Measurements from ENCODE around the gene HK3.

The HK3 gene

DNA sequence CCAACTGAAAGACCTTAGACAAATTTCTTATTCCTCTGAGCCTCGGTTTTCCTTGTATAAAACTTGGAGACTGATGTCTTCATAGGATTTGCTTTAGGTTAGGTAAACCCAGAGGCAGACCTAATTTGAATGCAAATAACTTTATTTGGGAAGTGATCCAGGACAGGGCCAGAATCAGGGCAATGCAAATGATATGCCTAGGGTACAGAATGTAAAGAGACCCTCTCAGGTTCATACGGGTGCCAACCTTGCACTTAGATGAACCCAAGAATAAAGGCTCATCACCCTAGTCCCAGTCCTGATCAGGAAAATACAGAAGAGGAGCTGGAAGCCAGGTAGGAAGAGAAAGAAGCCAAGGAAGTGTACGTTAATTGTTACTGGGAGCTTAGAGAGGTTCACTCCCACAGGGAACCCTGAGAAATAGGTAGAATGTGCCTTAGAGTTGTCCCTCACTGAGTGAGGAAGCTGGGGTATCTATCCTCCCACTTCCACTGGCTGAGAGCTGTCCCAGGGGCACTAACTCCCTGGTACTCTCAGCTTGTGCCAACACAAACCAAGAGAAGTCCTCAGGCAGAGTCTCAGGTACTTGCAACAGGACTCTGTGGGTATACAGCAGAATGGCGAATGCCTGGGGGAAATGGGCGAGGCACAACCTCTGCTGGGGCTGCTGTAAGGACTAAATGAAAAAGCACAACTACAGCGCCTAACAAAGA is 3.1 kb upstream of the HK3 start:
- DNase-seq, result no peak

DNA sequence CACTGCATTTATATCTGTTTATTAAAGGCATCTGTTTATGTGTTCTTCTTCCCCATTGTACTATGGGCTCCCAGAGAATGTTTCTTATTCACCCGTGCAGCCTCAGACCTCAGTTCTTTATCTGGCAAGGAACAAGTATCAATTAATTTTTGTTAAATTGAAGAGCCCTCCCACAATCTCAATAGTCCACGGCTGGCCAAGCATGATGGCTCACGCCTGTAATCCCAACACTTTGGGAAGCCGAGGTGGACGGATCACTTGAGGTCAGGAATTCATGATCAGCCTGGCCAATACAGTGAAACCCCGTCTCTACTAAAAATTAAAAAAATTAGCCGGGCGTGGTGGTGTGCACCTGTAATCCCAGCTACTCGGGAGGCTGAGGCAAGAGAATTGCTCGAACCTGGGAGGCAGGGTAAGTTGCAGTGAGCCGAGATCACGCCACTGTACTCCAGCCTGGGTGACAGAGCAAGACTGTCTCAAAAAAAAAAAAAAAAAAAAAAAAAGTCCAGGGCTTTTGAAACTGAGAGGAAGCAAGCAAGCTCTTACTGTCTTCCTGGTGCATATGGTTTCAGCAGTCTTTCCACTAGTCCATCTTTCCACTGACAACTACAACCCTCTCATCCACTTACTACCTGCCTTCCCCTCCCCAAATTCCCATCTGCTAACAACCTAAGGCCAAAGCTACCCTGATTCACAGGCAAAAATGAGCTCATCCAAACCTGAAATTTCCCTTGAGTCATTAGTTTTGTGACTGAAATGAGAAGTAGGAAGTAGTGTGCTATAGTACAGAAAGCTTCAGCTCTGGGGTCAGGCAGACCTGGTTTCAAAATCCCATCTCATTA is 2.3 kb upstream of the HK3 start:
- no peak for DNase-seq

DNA sequence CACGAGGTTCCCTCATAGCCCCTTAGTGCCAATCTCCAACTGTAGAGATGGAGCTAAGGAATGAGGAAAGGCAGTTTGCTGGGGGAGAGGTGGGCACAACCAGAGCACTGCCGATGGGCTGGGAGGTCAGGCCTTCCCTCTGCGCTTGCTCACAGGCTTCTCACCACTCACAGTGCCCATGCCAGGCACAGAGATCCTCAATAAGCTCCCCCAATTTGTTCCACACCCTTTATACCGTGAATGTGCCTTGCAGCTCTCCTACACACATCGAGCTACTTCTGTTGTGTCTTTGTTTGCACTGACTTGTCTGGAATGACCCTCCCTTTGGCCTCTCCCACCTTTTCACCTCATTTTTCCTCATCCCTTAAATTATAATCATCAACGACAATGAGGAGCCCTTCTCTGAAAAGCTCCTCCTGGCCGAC is 1.6 kb upstream of the HK3 start:
- DNase-seq, result no peak

DNA sequence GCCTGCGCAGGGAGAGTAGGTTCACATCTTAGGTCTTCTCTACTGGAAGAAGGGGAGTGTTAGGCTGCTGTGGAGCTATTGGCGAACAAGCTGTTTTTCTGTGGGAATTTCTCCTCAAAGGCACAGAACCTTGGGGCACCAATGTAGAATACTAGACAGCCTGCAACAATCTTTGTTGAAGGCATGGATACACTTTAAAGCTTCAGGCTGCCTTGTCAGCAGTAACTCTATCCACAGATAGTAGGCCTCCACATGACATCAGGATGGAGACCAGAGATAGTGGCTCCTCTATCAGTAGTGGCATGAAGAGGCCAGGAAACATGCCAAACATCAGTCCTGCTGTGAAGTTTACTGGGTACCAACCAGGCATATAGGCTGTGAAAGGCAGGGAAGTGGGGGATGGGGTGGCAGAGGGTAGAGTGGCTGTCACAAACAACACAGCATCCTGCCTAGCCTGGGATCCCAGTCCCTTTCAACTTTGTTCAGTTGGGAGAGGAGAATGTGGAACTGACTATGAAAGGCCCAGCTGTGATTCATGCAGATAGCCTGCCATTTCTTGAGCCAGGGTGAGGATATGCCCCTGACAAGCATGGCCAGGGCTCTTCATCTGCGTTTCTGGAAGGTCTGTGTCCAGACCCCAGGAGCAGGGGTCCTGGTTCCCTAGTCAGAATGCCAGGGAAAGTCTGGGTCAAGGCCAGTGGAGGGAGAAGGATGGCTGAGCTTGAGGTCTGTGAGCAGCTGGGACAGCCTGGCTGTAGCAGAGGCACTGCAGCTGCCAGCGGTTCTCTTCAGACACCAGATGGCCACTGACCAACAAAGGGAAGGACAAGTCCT is 1.0 kb upstream of the HK3 start:
- DNase-seq, result no peak

DNA sequence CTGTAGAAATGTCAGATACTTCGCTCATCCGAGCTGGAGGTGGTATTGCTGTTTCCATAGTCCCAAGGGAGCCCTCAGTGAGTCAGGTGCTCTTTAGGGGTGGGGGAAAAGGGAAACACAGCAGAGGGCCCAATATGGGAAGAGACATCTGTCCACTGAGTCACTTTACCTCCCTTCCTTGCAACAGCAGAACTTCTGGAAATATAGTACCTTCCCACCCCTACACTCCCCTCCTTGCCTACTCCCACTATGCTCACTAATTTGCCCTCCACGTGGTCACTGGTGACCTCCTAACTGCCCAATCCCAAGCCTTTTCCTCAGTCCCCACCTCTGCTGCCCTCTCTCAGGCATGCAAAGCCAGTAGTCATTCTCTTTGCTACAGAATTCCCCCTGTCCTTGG is 1.9 kb downstream of the HK3 start:
- no peak for DNase-seq

DNA sequence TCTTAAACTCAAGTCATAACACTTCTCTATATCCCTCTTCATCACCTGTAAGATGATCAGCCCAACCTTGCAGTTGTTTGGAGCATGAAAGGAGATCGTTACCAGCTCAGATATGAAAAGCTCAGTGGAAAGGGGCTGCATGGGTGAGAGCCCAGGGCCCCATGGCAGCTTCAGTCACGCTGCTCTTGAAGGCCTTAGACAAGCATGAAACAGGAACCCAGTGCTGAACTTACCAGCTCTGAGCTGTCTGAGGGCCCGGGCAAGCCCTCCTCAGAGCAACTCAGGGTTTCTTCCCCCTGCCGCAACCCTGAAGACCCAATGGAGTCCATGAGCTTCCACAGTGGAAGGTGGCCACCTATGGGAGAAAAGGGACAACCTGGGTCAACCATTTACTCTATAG is 3.3 kb downstream of the HK3 start:
- no peak for DNase-seq

DNA sequence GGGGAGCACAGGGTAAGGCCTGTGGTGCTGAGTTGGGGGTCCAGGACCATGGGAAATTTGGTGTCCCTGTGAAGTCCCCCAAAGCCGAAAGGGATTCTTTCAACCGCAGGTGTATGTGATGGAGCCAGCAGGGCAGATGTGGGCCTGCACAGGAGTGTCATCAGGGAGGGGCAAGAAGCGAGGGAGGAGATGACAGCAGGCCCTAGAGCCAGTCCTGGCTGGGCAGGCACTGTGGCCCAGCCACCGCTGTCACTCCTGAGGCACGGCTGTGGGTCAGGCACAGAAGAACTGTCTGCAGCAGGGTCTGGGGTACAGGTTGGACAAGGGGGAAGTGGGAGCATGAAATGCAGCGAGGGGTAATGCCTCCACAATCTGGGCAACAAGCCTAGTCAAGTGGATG is 4.8 kb downstream of the HK3 start:
- no peak for DNase-seq

DNA sequence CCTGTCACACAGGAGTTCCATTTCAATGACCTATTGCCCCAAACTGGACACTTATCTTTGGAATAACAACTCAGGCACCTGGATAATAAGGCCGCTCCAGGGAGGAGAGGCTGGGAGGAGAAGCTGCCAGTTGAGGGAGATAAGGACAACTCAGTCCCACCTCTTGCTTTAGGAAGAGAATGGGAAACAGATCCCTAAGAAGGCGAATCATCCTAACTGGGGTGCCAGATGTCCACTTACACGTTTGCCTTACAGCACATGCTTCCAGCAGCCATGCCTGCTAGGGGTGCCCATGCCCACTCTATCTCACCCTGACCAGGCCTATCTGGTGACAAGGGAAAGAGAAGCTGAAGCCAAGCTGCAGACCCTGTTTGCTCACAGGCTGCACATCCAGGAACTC is 6.5 kb downstream of the HK3 start:
- DNase-seq, result no peak

DNA sequence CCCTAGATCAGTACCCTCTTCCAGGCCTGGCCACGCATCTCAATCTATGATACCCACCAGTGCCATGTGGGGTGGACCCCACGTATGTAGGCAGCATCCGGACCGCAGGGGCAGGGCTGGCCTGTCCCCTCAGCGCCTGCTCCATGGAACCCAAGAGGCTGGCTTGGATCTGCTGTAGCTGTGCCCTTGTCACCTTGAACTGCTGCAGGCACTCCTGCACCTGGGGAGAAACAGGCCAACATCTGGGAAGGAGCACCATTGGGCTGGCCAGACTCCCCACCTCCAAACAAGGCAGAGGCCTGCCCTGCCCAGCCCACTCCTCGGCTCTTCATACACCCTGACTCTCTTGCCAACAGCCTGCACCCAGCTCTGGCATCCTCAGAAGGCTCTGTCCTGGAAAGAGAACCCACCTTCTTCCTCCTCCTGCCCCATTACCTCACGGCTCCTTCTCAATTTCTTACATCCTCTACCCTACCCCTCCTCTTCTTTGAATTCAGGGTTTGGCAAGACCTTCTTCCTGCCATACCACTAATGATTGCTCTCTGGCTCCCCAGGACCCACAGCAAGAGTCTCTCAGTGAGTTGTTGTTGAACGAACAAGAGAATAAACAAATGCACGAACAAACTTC is 7.7 kb downstream of the HK3 start:
- no peak for DNase-seq

DNA sequence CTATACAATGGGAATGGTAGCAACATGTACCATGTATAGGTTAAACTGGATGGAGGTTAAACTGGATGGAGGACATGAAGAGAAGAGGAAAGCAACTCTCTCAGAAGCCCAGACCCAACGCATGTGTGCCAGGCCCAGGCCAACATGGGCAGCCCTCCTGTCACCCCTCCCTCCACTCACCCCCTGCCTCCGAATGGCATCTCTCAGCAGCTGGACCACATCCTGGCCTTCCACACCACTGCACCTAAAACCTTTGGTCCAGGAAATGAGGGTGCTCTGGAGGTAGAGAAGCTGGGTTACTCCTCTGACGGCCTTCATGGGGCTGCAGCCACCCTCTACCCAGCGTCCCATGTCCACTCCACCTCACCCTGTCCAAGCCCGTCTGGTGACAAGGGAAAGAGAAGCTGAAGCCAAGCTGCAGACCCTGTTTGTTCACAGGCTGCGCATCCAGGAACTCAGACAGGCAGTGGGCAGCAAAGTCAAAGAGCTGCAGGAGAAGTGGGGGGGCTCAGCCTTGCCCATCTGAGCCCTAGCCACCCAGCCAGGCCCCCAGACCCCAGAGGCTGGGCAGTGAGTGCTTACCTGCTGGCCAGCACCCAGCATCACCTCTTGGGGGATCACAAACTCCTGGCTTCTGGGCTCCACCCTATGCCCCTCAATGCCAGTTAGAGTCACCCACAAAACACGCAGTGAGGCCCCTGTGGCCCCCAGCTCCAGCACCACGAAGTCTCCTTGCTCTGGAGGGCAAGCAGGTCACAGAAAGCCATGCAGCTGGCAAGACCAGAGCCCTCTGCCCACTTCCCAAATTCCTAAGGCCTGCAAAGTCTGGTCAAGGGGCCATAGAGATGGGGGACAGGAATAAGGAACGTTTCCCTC is 8.5 kb downstream of the HK3 start:
- no peak for DNase-seq

DNA sequence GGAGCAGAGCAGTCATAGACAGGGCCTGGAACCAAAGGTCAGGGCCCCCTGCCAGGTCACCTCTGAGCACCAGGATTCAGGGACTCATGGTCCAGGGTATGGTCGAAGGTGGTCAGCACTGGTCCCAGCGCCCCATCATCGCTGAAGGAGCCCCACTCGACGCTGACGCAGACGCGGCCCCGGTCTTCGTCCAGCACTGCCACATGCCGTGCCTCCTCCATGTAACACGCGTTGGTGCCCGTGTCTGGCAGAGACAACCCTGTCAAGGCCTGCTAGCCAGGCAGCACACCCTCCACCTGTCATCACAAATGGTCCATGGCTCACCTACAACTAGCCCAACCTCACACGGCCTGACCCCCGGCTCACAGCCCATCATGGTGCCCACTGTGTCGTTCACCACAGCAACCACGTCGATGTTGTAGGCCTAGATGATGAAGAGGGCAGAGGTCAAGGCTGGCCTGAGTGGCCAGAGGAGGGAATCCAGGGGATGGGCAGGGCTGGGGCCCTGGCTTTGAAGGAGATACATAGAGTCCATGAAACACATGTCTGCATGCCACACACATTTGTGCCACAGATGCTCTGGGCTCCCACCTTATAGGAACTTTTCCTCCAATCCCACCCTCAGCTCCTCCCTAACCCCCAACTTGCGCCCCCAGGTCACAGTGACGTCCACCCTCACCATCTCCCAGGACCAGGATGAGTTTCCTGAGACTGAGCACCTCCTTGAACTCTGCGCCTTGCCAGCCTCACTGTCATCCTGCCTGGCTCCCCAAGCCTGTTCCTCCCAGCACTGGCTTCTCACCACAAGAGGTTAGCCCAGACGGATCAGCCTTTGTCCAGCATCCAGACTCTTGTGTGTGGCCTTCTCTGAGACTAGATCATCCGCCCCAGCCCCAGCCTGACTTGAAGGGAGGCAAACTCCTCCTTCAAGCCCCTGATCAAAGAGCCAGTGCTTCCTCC is 9.5 kb downstream of the HK3 start:
- no peak for DNase-seq

DNA sequence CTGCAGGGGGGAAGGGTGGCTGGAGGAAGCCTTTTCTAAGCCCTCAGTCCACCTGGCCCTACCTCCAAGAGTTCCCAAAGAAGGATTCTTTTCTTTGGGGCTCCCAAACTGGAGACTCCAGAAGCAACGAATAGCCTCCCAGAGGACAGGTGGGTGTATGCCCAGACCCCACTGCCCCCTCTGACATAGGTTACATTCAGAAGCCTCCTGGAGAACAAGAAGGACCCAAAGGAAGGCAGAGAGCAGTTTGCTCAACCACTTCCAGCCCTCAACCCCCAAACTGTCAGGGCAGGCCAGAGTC is 10.3 kb downstream of the HK3 start:
- DNase-seq, result no peak

DNA sequence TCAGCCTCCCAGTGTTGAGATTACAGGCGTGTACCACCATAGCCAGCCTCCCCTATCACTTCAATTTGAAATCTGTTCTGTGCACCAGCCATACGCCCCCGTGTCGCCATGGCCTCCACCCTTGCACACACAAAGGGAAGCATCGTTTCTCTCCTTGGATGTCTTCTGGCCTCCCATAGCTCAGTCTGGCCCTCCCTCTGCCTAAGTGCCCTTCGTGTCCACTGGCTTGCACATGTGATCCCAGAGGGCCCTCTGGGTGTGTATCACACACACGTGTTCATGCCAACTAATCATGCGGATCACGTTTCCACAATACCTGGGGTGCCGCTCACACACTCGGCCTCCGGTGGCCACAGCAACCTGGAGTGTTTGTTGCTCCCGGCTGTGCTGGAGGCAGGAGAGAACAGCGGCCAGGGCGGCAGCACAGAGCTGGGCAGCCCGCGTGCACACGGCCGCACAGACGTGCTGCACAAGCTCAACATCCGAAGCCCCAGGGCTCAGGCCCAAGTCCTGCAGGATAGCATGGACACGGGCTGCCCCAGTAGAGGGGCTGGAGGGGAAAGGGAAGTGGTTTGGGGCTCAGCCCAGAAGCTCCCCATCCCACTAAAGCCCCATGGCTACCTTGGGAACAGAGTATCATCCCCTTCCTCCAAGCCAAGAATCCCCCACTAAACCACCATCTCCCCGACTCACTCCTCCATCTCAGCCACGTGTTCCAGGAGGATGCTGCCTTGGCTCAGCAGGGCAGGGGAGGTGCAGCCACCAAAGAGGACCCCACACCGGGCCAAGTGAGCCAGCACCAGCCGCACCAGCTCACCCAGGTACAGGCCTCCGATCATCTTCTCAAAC is 10.9 kb downstream of the HK3 start:
- DNase-seq, result peak in 2 of 3 experiments; percentile 2 to 17

DNA sequence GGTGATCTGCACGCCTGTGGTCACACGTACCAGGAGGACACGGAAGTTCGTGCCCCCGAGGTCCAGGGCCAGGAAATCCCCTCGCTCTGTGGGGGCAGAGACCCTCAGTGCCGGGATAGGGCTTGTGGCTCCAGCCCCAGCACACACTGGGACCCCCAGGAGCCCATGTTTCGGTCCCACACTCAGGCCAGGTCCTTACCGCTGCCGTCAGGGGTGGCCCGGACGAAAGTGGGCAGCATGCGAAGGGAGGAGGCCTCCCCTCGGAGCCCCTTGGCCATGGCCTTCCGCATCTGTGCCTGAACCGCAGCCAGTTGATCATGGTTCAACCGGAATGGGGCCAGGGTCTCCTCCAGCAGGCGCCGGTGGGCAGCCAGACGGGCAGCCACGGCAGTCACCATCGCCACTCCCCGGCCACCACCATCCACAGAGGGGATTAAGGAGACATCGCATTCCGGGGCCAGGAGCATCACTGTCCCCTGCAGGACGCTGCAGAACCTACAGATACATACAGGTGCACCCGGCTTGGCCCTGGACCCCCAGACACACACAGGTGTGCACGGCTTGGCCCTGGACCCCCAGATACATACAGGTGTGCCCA is 11.8 kb downstream of the HK3 start:
- DNase-seq, result no peak

DNA sequence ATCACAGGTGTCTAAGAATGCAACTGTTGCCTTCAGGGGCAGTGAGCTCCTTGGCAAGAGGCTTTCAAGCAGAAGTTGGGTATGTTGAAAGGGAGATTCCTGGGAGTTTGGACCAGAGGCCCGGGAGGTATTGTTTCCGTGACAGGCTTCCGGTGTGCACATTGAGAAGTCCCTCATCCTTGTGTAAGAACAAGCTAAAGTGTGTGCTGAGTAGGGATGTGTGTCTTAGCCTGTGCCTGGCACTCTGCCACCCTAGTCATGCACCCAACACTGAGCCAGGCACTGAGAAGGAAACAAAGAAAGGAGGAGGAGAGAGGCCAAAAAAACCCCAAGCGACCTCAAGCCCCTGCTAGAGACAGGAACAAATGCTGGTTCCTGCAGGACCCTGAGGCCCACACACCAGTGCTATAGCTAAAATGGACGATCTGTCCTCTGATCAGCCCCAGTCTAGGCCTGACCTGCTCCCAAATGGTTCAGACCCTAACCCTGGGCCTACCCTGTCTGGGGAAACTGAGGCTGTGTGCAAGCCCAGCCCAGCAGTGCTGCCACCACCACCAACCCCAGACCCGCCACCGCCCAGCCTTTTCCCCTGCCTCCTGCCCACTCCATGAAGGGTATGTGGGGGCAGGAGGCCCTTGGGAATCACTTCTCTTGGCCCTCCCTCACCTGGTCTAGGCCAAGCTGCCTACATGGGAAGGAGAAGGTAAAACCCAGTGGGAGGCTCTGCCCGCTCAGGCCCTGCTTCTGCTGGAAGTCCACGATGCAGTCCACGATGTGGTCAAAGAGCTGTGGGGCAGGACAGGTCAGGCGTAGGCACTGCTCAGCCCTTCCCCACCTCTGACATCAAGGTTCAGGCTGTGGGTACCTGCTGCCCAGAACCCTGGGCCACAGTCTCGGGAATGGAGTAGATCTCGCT is 12.6 kb downstream of the HK3 start:
- no peak for DNase-seq

DNA sequence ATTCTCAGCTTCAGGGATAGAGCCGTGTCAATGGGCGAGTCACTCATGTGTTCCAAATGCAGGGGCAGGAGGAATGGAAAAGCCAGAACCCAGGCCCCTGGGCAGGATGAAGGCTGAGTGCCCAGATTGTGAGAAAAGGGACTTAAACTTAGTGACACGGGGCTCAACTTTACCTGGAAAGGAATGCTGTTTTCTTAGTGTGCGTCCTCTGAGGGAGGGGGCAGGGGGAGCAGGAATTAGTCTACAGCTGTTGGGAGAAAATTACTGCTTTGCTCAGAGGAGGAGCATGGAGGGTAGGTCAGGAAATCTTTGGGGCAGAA is 14.6 kb downstream of the HK3 start:
- DNase-seq, result no peak

DNA sequence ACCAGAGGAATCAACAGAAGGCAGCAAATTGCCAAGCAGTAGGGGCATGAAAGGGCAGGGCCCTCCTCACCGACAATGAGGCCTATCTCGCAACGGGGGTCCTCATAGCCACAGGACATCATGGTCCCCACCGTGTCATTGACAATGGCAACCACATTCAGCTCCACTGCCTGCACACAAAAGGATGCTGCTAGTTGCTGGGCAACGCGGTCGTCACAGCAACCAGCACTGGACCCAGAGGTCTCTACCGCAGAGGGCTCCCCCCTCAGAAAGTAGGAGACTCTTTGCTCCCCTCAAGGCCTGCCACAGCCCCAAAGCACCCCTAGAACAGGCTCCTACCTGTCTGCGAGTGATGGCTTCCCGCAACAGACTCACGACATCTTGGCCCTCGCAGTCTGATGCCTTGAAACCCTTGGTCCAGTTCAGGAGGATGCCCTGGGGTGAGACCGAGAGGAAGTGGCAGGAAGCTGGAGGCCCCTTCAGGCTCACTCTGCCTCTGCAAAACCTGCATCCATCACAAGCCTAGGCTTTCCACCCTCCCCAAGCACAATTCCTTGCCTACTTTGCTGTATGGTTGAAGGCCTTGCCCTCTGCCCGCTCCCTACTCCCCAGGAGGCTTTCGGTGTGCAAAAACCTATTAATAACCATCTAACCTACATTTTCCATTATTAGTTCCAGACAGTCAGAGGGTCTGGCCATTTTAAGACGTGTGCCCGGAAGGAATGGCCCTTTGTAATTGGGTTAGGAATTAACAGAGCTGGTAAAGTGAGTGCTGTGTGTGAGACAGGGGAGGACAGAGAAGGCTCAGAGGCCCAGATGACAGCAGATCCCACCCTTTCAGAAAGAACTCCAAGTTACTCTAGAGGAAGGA is 15.2 kb downstream of the HK3 start:
- DNase-seq, result peak in 1 of 3 experiments; percentile 7

DNA sequence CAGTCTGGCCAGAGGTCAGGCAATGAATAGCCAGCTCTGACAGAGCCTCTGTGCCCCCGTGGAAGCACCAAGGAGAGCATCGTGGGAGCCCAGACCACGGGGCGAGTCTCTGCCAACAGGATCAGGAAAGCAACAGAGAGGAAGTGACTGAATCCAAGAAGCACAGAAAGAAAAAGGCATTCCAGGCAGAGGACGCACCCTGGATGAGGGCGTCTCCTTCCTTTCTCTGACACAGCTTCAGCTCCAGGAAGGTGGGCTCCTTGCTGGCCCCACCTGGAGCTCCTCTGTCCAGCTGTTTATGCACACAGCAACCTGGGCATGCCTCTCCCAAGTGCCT is 16.6 kb downstream of the HK3 start:
- no peak for DNase-seq

Data from NCI-H1417 (cell line).